Activated naive CD4-positive, alpha-beta T cell treated with anti-CD3 and anti-CD28 coated beads, Interleukin-2, amount 50 U/mL, for 24 hours (primary cell): ENCODE data around the gene SLC30A7.
A peak's percentile ranks its signal among the peaks of the same experiment; 100 is the strongest.
"Not testable (repeated sequence)": the region's sequence is repeated elsewhere in the genome, so short reads cannot be mapped to it uniquely, and the experiment has no call there.

Experiments used
- H3K27ac Mint-ChIP-seq: one replicate; pipeline ENCODE4 v1.8.0; 2021; ENCODE audit warnings: mild to moderate bottlenecking, mixed read lengths
- H3K27me3 Mint-ChIP-seq: one replicate; pipeline ENCODE4 v1.8.0; 2021; ENCODE audit warnings: mixed read lengths
- H3K36me3 Mint-ChIP-seq: one replicate; pipeline ENCODE4 v1.8.0; 2021; ENCODE audit warnings: mixed read lengths
- H3K4me1 Mint-ChIP-seq: one replicate; pipeline ENCODE4 v1.8.0; 2021; ENCODE audit warnings: mixed read lengths
- H3K4me3 Mint-ChIP-seq: one replicate; pipeline ENCODE4 v1.8.0; 2021; ENCODE audit warnings: mild to moderate bottlenecking, mixed read lengths
- H3K9me3 Mint-ChIP-seq: one replicate; pipeline ENCODE4 v1.8.0; 2021; ENCODE audit warnings: mixed read lengths

The SLC30A7 gene

GRCh38 chr1:100907887-100908286, 12.0 kb downstream of the SLC30A7 start:
- H3K9me3 Mint-ChIP-seq: no peaks in the 10 kb centered on the region
- peak overlapping the region; percentile 52 for H3K27ac Mint-ChIP-seq
- H3K4me3 Mint-ChIP-seq: no peak overlapping the region
- peaks cover 42% of the 10 kb centered on the region for H3K36me3 Mint-ChIP-seq
- H3K27me3 Mint-ChIP-seq: no peaks in the 10 kb centered on the region
- H3K4me1 Mint-ChIP-seq: peaks cover 67% of the 10 kb centered on the region

GRCh38 chr1:100909018-100909417, 13.1 kb downstream of the SLC30A7 start:
- Mint-ChIP-seq H3K9me3 (no peaks in the 10 kb centered on the region), H3K36me3 (peaks cover 48% of the 10 kb centered on the region), H3K4me1 (peaks cover 65% of the 10 kb centered on the region), H3K27ac (peak overlapping the region; percentile 60), H3K27me3 (no peaks in the 10 kb centered on the region), H3K4me3 (no peak overlapping the region)

- Mint-ChIP-seq H3K9me3 (no peaks in the 10 kb centered on the region), H3K36me3 (peaks cover 44% of the 10 kb centered on the region), H3K4me1 (peaks cover 54% of the 10 kb centered on the region), H3K4me3 (no peak overlapping the region), H3K27me3 (no peaks in the 10 kb centered on the region), H3K27ac (no peak overlapping the region)
Observed at GRCh38 chr1:100912019-100912418, 16.1 kb downstream of the SLC30A7 start.

DNA sequence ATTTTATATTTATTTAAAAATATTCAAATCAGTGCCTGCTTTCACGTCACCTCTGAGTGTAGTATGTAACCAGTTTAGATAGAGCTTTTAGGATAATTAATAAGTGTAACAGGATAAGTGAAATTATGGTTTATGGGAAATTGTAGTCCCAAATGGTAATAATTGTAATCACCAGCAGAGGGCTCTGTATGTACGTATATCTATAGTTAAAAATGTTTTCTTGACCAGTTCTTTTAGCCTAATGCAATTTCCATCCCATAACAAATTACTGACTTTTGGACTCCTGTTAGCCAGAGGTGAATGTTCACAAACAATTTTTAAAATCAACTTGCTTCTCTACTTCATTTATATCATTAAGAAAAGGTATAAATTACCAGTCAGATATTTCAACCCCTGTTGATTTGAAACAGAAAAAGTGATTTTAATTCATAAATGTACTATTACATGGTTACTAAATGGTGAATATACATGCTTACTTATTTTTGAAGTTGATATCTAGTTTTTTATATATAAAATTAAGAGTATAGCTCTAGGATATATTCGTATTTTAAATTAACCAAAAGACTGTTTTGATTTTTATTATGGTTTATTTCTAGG, 25.3 kb downstream of the SLC30A7 start:
- peak overlapping the region; percentile 60 for H3K27ac Mint-ChIP-seq
- H3K27me3 Mint-ChIP-seq: no peaks in the 10 kb centered on the region
- peaks cover 11% of the 10 kb centered on the region for H3K9me3 Mint-ChIP-seq
- peaks cover 51% of the 10 kb centered on the region for H3K4me1 Mint-ChIP-seq
- no peak overlapping the region for H3K4me3 Mint-ChIP-seq
- H3K36me3 Mint-ChIP-seq: peaks cover 39% of the 10 kb centered on the region

GRCh38 chr1:100924212-100924611, 28.3 kb downstream of the SLC30A7 start:
- H3K36me3 Mint-ChIP-seq: peaks cover 29% of the 10 kb centered on the region
- peak overlapping the region; percentile 87 for H3K27ac Mint-ChIP-seq

DNA sequence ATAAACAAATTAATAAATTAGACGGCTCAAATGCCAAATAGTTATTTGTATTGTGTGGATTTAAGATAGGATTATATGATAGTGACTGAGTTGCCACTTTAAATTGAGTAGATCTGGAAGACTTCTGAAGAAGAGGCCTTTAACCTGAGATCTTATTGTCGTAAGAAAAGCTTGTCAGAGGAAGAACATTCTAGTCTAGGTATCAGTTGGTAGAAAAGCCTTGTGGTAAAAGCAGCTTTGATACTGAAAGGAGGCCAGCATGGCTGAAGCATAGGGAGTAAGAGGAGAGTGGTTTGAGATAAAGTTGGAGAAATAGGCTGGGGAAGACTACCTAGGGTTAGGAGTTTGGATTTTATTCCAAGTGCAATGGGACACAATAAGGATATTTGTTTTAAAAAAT, 29.1 kb downstream of the SLC30A7 start:
- peaks cover 13% of the 10 kb centered on the region for H3K9me3 Mint-ChIP-seq
- peak overlapping the region; percentile 37 for H3K4me3 Mint-ChIP-seq
- peaks cover 38% of the 10 kb centered on the region for H3K4me1 Mint-ChIP-seq
- H3K27ac Mint-ChIP-seq: no peak overlapping the region
- peaks cover 27% of the 10 kb centered on the region for H3K36me3 Mint-ChIP-seq
- H3K27me3 Mint-ChIP-seq: no peaks in the 10 kb centered on the region

More at GRCh38 chr1:100924212-100924611, 28.3 kb downstream of the SLC30A7 start:
- Mint-ChIP-seq H3K9me3 (peaks cover 13% of the 10 kb centered on the region), H3K27me3 (no peaks in the 10 kb centered on the region), H3K4me1 (peaks cover 36% of the 10 kb centered on the region), H3K4me3 (peak overlapping the region; percentile 45)

GRCh38 chr1:100926240-100926639, 30.4 kb downstream of the SLC30A7 start:
- H3K4me1 Mint-ChIP-seq: peaks cover 39% of the 10 kb centered on the region
- peak overlapping the region; percentile 67 for H3K4me3 Mint-ChIP-seq
- no peak overlapping the region for H3K27ac Mint-ChIP-seq
- H3K36me3 Mint-ChIP-seq: peaks cover 24% of the 10 kb centered on the region
- no peaks in the 10 kb centered on the region for H3K27me3 Mint-ChIP-seq
- peaks cover 13% of the 10 kb centered on the region for H3K9me3 Mint-ChIP-seq

- peaks cover 28% of the 10 kb centered on the region for H3K36me3 Mint-ChIP-seq
- H3K4me1 Mint-ChIP-seq: peaks cover 38% of the 10 kb centered on the region
- H3K9me3 Mint-ChIP-seq: peaks cover 13% of the 10 kb centered on the region
- H3K27ac Mint-ChIP-seq: no peak overlapping the region
- H3K27me3 Mint-ChIP-seq: no peaks in the 10 kb centered on the region
- H3K4me3 Mint-ChIP-seq: no peak overlapping the region
Observed at GRCh38 chr1:100927276-100927675, 31.4 kb downstream of the SLC30A7 start.

DNA sequence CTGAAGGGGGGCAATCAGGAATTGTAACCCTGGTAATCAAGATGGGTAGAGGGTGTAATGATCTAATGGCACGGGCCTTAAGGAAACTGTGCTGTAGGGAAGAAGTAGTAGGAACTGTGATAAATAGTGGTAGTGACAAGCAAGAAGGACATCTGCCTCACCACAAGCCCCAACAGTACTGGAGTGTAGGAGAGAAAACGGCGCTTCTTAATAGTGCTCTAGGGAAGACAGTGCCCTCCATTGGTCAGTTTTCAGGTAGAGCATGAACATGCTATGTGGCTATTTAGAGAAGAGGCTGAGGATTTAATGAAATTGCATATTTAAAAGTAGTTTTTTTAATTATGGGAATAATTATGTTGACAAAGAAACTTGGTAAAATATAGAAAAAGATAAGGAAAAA, 32.2 kb downstream of the SLC30A7 start:
- Mint-ChIP-seq H3K27ac (no peak overlapping the region), H3K9me3 (peaks cover 13% of the 10 kb centered on the region), H3K4me1 (peaks cover 38% of the 10 kb centered on the region), H3K36me3 (peaks cover 30% of the 10 kb centered on the region), H3K27me3 (no peaks in the 10 kb centered on the region), H3K4me3 (no peak overlapping the region)

- Mint-ChIP-seq H3K9me3 (peaks cover 5% of the 10 kb centered on the region), H3K36me3 (peaks cover 33% of the 10 kb centered on the region), H3K4me3 (peak overlapping the region; percentile 8), H3K27ac (peak overlapping the region; percentile 79), H3K27me3 (no peaks in the 10 kb centered on the region), H3K4me1 (peaks cover 59% of the 10 kb centered on the region)
Observed at GRCh38 chr1:100930494-100930893, 34.6 kb downstream of the SLC30A7 start.

GRCh38 chr1:100931716-100932115, 35.8 kb downstream of the SLC30A7 start:
- Mint-ChIP-seq H3K27ac (peak overlapping the region; percentile 84), H3K4me3 (peak overlapping the region; percentile 8), H3K27me3 (no peaks in the 10 kb centered on the region), H3K4me1 (peaks cover 72% of the 10 kb centered on the region), H3K9me3 (peaks cover 4% of the 10 kb centered on the region), H3K36me3 (peaks cover 37% of the 10 kb centered on the region)

- not testable (repeated sequence) for H3K9me3 Mint-ChIP-seq, H3K27me3 Mint-ChIP-seq, H3K4me3 Mint-ChIP-seq
- Mint-ChIP-seq H3K27ac (peak overlapping the region; percentile 38), H3K4me1 (peaks cover 82% of the 10 kb centered on the region), H3K36me3 (peaks cover 50% of the 10 kb centered on the region)
Observed at GRCh38 chr1:100933555-100933954, 37.7 kb downstream of the SLC30A7 start.

DNA sequence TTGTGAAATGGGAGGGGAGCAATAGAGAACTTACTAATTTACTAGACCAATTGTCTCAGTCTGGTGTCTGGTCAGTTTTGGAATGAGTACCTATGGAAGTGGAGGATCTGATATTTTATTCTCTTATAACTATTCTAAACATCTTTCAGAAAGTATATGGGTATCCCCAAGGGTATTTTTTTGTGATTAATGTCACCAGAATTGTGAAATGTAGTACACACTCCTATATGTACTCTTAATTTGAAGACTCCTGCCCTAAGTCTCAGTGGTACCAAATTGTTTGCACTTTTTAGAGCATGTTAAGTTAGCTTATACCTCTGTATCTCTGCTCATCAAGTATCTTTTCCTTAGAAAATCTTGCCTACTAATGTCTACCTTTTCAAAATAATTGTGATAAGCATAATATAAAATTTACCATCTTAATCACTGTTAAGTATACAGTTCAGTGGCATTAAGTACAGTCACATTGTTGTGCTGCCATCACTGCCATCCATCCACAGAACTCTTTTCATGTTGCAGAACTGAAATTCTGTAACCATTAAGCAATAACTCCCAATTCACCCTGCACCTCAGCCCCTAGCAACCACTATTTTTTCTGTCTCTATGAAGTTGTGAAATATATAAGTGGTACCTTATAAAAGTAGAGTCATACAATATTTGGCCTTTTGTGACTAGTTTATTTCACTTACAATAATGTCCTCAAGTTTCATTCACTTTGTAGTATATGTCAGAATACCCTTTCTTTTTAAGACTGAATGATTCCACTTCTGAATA, 40.5 kb downstream of the SLC30A7 start:
- H3K27me3 Mint-ChIP-seq: no peaks in the 10 kb centered on the region
- H3K9me3 Mint-ChIP-seq: peaks cover 10% of the 10 kb centered on the region
- peaks cover 76% of the 10 kb centered on the region for H3K4me1 Mint-ChIP-seq
- H3K27ac Mint-ChIP-seq: no peak overlapping the region
- H3K4me3 Mint-ChIP-seq: no peak overlapping the region
- peaks cover 67% of the 10 kb centered on the region for H3K36me3 Mint-ChIP-seq

- Mint-ChIP-seq H3K36me3 (peaks cover 66% of the 10 kb centered on the region), H3K4me3 (peak overlapping the region; percentile 85), H3K4me1 (peaks cover 78% of the 10 kb centered on the region), H3K27ac (peak overlapping the region; percentile 80), H3K9me3 (peaks cover 16% of the 10 kb centered on the region), H3K27me3 (no peaks in the 10 kb centered on the region)
Observed at GRCh38 chr1:100941098-100941527, 45.2 kb downstream of the SLC30A7 start.

DNA sequence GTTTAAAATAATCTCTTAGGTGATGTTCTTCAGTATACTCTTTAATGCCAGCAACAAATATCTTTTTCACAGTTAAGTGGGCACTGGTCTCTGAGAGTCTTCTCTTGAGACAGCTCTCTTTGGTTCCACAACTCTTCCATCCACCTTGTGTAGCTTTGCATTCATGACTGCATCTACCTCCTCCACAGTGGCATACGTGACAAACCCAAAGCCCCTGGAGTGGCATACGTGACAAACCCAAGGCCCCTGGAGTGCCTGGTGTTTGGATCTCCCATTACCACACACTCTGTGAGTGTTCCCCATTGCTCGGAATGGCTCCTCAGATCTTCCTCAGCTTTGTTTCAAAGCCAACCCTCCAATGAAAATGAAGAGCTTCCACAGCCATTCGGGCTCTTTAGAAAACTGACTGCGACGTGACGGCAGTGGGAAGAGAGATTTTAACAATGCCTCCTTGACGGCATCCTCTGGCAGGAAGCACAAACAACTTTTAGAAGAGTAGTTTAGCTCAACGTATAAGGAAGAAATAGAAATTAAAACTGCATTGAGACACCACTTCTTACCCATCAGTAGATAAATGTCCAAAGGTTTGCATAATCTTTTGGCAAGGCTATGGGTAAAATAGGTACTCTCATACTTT, 45.8 kb downstream of the SLC30A7 start:
- Mint-ChIP-seq H3K27ac (peak overlapping the region; percentile 80), H3K36me3 (peaks cover 67% of the 10 kb centered on the region), H3K4me3 (peak overlapping the region; percentile 85), H3K27me3 (no peaks in the 10 kb centered on the region), H3K9me3 (peaks cover 14% of the 10 kb centered on the region), H3K4me1 (peaks cover 78% of the 10 kb centered on the region)
